ENCODE data around the gene CERCAM.
A peak's percentile ranks its signal among the peaks of the same experiment; 100 is the strongest.
"Not testable (repeated sequence)": the region's sequence is repeated elsewhere in the genome, so short reads cannot be mapped to it uniquely, and the experiment has no call there.

CERCAM gene

GRCh38 chr9:128393145-128393775, 27.4 kb upstream of the CERCAM start:
- DNase-seq: no peak

DNA sequence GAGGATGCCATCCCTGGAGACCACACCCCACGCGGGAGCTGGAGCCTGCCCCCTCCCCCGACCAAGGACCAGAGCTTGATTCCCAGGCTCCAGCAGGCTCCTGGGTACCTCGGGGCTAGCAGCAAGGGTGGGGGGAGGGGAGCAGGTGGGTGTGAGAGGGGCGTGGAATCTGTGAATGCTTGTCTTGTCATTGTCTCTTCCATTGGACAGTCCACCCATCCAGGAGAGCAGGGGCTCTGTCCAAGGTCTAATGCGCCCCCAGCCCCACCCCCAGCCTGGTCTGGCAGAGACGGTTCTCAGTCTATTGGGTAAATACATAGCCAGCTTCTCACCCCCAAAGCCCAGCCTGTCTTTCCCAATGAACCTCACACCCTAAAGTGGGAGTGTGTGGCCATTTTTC, 26.7 kb upstream of the CERCAM start:
- no peak for DNase-seq

DNA sequence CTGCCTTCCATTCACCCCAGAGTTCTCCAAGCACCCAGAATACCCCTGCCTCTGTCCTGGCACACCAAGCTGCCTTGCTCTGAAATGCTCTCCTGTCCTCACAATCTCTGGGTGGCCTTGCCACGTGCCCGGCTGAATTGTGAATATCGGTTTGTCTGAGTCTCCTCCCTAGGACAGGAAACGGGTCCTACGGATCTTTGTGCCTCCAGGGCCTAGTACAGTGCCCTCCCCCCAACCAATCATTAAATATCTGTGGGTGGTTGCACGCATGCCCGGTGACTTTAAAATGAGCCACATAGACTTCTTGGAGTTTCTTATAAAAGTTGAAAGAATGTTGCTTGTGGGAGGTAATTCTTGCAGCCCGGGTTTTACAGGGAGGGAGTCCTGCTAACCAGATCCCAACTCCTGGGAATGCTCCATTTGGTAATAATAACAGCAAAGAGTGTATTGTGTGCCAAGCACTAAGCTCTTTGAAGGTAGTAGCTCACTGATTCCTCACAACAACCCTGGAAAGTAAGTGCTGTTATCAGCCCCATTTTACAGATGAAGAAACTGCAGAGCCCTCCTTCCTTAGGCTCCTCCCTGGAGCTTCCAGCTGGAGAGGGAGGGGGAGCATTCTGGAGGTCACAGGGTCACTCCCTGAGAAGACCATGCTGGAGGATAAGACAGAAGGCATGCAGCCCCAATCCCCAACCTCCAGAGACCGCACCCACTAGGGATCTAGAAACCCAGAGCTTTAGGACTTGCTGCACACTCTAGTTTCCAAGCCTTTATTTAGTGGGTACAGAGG, 26.1 kb upstream of the CERCAM start:
- DNase-seq: no peak

DNA sequence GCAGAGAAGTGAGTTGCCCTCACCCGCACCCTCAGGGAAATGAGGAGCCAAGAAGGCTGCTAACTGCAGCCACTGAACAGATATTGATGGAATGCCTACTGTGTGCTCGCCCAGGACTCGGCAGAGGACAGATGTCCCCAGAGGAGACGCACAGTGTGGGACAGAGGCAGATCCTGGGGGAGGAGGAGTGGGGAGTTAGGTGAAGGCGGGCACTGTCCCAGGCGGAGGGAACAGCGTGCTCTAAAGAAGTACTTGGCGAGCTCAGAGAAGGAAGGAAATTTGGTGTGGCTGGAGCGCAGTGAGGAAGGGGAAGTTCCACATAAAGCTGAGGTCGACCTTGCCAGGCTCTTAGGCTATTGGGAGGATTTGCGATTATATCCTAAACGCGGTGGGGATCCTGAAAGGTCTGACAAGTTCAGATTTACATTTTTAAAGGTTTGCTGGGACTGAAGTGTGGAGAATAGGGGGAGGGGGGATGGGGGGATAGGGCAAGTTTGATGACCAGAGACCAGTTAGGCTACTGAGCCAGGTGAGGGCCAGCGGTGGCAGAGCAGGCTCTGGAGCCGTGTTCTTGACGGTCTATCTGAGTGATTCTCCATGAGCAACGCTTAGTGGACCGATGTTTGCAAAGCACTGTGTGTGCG, 23.6 kb upstream of the CERCAM start:
- DNase-seq: peak; percentile 3

- no peak for DNase-seq
Measured at GRCh38 chr9:128397831-128398230, 22.8 kb upstream of the CERCAM start.

DNA sequence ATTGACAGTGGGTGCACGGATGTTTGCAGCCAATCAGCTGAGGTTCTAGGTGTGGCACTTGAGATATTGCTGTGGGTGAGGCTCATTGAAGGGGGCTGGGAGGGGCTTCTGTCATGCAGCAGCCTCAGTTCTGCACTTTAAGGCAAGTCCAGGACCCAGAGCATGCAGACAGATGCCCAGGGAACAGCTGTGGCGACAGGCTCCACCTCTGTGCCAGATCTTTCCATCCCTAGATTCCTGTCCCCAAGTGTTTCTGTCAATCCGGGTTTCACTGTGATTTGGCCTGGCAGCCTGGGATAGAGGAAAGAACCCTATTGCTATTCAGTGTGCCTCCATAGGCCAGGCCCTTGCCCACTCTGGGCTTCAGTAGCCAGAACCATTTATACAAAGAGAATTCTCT, 20.8 kb upstream of the CERCAM start:
- no peak for DNase-seq

DNA sequence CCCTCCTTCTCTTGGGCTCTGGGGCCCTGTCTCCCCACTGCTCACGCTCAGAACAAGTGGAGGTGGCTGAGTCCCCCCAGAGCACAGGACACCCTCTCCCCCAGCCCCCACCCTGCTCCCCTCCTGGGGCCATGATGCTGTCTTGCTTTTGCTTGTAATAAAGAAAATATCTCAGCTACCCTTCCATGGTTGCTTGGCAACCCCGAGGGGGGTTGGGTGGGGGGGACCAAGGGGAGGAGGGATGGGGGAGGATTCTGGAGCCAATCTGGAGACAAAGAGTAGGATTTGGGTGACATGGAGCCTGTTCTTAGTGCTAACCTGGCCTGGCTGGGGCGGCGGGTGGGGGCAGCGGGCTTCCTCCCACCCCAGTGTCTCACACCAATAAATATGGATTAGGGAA, 16.1 kb upstream of the CERCAM start:
- no peak for DNase-seq

GRCh38 chr9:128405077-128405779, 15.4 kb upstream of the CERCAM start:
- DNase-seq: no peak

GRCh38 chr9:128405780-128406171, 14.9 kb upstream of the CERCAM start:
- no peak for DNase-seq

- DNase-seq: no peak
Measured at GRCh38 chr9:128406848-128407391, 13.7 kb upstream of the CERCAM start.

DNA sequence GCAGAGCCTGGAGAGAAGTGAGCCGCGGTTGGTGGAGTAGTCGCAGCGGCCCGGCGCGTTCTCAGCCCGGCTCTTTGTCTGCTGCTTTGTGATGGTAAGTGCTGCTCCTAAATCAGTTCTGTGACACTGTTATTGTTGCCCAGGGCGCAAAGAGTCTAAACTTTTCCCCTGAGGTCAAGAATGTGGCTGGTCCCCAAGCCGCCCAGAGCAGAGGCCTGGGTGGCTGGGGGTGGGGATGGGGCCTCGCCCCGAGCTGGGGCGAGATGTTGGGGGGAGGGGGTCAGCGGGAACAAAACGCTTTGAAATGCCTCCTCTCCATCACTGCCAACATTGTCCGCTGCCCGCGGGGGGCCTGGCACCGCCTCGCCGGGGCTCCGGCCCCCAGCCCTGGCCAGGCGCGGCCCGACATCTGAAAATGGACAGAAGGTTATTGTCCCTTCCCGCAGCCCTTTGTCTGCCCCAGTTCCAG, 11.7 kb upstream of the CERCAM start:
- no peak for DNase-seq

DNA sequence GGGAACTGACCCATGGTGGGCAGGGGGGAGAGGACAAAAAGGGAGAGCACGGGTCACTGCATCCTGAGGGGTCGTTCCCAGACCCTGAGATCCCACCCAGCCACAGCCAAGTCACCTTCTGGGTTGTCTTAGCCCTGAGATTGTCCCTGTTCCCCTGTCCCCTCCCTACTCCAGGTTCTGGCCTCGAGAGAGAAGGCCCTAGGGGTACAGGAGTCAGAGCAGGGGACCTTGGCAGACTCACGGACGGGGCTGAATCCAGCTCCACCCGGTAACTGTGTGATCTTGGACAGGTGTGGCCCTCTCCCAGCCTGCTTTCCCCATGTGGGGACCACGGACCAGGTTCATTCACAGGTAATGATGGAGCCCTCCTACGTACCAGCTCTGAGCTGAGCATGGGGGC, 11.2 kb upstream of the CERCAM start:
- no peak for DNase-seq

GRCh38 chr9:128409978-128410377, 10.7 kb upstream of the CERCAM start:
- no peak for DNase-seq

- no peak for DNase-seq
Measured at GRCh38 chr9:128411364-128412119, 9.1 kb upstream of the CERCAM start.

DNA sequence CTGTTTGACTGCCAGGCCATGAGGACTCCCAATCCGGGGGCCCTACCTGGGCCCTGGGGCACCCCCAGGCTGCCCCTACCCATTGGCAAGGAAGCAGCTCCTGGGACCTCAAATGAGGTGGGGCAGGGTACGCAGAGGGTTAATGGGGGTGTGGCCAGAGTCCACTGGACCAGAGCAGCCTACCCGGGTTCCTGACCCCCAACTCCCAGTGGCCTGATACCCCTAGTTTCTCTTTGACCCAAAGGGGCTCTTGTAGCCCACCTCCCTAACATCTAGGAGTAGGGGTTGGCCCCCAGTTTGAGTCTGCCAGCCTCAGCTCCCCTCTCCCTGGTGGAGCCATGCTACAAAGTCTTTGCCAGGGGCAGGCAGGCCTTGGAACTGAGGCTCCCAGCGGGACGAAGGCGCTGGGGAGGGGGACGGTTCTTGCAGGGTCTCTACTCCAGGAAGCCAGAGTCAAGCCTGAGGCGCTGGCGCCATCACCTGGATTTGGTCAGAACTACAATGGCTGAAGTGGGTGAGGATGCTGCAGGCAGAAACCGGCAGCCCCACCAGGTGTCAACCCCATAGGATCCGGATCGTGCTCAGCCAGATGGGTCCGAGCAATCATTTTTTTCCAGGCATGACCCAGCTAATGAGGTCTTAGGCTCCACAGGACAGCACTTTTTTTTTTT, 8.4 kb upstream of the CERCAM start:
- peak; percentile 7 for DNase-seq

DNA sequence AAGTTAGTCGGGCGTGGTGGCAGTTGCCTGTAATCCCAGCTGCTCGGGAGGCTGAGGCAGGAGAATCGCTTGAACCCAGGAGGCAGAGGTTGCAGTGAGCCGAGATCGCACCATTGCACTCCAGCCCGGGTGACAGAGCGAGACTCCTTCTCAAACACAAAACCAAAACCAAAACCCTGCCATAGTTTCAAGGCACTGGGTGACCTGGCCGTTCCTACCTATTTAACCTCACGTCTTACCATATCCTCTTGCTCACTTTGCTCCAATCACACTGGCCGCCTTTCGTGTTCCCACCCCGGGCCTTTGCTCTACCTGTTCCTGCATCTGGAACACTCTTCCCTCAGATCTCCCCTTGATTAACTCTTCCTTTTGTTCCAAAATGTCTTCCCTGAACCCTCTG, 6.9 kb upstream of the CERCAM start:
- DNase-seq: not testable (repeated sequence)

GRCh38 chr9:128414461-128414860, 6.2 kb upstream of the CERCAM start:
- DNase-seq: no peak

DNA sequence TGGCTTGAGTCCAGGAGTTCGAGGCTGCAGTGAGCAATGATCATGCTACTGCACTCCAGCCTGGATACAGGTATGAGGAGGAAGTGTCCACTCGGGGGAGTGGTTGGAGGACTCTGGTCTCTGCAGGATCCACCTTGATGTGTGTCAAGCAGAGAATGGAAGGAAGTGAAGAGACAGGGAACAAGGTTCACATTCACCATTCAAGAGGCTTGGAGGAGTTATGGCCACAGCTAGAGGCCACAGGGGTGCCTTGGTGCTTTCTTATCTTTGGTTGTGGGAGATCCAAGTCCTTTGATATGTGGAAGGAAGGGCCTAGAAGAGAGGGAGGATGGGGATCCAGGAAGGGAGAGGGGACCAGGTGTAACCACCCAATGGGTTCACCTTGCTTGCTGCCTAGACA, 5.4 kb upstream of the CERCAM start:
- DNase-seq: no peak

GRCh38 chr9:128416014-128416413, 4.6 kb upstream of the CERCAM start:
- DNase-seq: peak; percentile 42

GRCh38 chr9:128416432-128417019, 4.1 kb upstream of the CERCAM start:
- no peak for DNase-seq

All from NCI-H774 (cell line).